ENCODE data around the gene PTPN4. TPM values are rescaled to one million over a fixed set of nuclear protein-coding genes. Genes with fewer than 3 reads are reported as not detected.

PTPN4 gene
- total RNA-seq, 1 experiment from 2014 or later = 46.8 TPM

GRCh38 chr2:119774026-119774425 lies 14.3 kb downstream of the PTPN4 start:
- Histone ChIP-seq H3K27me3 (replicated peaks; ENCODE audit: control insufficient read depth, insufficient read depth, low read length) (no peaks in the 10 kb centered on the region), H3K36me3 (ENCODE audit: control insufficient read depth, insufficient read depth, low read length) (no peaks in the 10 kb centered on the region), H3K4me1 (no peaks in the 10 kb centered on the region), H3K9me3 (no peaks in the 10 kb centered on the region), H3K4me3 (ENCODE audit: low read depth, low read length) (no peak overlapping the region)
- TF ChIP-seq, protein P1, sequence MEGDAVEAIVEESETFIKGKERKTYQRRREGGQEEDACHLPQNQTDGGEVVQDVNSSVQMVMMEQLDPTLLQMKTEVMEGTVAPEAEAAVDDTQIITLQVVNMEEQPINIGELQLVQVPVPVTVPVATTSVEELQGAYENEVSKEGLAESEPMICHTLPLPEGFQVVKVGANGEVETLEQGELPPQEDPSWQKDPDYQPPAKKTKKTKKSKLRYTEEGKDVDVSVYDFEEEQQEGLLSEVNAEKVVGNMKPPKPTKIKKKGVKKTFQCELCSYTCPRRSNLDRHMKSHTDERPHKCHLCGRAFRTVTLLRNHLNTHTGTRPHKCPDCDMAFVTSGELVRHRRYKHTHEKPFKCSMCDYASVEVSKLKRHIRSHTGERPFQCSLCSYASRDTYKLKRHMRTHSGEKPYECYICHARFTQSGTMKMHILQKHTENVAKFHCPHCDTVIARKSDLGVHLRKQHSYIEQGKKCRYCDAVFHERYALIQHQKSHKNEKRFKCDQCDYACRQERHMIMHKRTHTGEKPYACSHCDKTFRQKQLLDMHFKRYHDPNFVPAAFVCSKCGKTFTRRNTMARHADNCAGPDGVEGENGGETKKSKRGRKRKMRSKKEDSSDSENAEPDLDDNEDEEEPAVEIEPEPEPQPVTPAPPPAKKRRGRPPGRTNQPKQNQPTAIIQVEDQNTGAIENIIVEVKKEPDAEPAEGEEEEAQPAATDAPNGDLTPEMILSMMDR (IDR thresholded peaks at IDR 0.05; ENCODE audit: insufficient read depth in 1 of 2, low read depth in 1 of 2, low read length in 1 of 2, severe bottlenecking in 1 of 2, unreplicated experiment in 1 of 2) = no peak
- BruUV-seq (replicated peaks) = no TSS peak
- peaks cover 7% of the 10 kb centered on the region for H3K4me1 Mint-ChIP-seq (ENCODE audit: low read depth, unreplicated experiment)
- H3K27ac Mint-ChIP-seq (ENCODE audit: unreplicated experiment) = no peak overlapping the region
- DNase-seq = no peak
- H3K9me3 Mint-ChIP-seq (ENCODE audit: unreplicated experiment) = no peaks in the 10 kb centered on the region
- ChIA-PET CTCF (interaction anchor here (0.6 kb wide), 1 partner anchor 229 kb away, joined by 4 read pairs; no protein-coding TSS in a partner anchor), POLR2A (no interaction called here)
- H3K27me3 Mint-ChIP-seq (ENCODE audit: insufficient read depth, unreplicated experiment) = no peaks in the 10 kb centered on the region
- no peak overlapping the region for H3K4me3 Mint-ChIP-seq (ENCODE audit: unreplicated experiment)
- intact Hi-C loops (cut with micrococcal nuclease; ENCODE audit: unreplicated experiment) = no loop called here
- H3K36me3 Mint-ChIP-seq (ENCODE audit: insufficient read depth, unreplicated experiment) = peaks cover 6% of the 10 kb centered on the region

DNA sequence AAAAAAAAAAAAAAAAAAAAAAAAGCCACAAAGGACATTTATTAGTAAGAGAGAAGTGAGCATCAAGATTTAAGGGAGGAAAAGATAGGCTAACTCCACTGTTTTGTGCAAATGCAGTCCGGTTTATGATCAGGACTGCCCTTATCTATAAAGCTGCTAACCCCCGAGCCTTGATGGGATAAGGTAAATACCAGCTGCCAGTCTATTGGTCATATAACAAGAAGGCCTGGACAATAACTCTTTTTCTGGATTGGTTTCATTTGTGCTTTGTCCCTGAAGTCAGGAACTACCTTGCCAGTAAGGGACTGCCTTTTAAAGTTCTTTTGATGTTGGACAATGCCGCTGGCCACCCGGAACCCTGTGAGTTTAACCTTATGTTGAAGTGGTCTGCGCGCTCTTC lies 15.4 kb downstream of the PTPN4 start:
- H3K36me3 ChIP-seq (ENCODE audit: control insufficient read depth, insufficient read depth, low read length) = no peaks in the 10 kb centered on the region
- Mint-ChIP-seq H3K4me1 (ENCODE audit: low read depth, unreplicated experiment) (peaks cover 8% of the 10 kb centered on the region), H3K27me3 (ENCODE audit: insufficient read depth, unreplicated experiment) (no peaks in the 10 kb centered on the region), H3K36me3 (ENCODE audit: insufficient read depth, unreplicated experiment) (peaks cover 6% of the 10 kb centered on the region), H3K27ac (ENCODE audit: unreplicated experiment) (no peak overlapping the region), H3K4me3 (ENCODE audit: unreplicated experiment) (no peak overlapping the region), H3K9me3 (ENCODE audit: unreplicated experiment) (no peaks in the 10 kb centered on the region)
- TF ChIP-seq, protein P1 (IDR thresholded peaks at IDR 0.05; ENCODE audit: insufficient read depth in 1 of 2, low read depth in 1 of 2, low read length in 1 of 2, severe bottlenecking in 1 of 2, unreplicated experiment in 1 of 2) = no peak
- H3K27me3 ChIP-seq (replicated peaks; ENCODE audit: control insufficient read depth, insufficient read depth, low read length) = no peaks in the 10 kb centered on the region
- intact Hi-C loops (cut with micrococcal nuclease; ENCODE audit: unreplicated experiment) = no loop called here
- BruUV-seq (replicated peaks) = no TSS peak
- no peak for DNase-seq
- ChIA-PET POLR2A (no interaction called here), CTCF (no interaction called here)
- H3K4me3 ChIP-seq (ENCODE audit: low read depth, low read length) = no peak overlapping the region
- no peaks in the 10 kb centered on the region for H3K4me1 ChIP-seq
- no peaks in the 10 kb centered on the region for H3K9me3 ChIP-seq

DNA sequence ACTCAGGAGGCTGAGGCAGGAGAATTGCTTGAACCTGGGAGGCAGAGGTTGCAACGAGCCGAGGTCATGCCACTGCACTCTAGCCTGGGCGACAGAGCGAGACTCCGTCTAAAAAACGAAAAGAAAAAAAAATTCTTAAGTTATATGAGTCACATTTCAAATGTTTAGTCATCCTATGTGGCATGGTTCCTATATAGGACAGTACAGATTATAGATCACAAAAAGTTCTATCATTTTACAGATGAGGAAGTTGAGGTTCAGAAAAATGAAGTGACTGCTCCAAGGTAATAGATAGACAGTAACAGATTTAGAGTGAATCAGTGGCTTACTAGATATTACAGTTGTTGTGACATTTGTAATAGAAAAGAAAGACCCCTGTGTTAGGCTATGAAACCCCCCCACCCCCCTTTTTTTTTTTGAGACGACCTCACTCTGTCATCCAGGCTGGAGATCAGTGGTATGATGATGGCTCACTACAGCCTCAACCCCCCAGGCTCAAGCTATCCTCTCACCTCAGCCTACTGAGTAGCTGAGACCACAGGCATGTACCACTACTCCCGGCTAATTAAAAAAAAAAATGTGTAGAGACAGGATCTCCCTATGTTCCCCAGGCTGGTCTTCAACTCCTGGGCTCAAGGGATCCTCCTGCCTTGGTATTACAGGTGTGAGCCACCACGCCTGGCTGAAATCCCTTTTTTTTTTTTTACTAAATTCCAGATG lies 22.7 kb downstream of the PTPN4 start:
- no peaks in the 10 kb centered on the region for H3K36me3 Mint-ChIP-seq (ENCODE audit: insufficient read depth, unreplicated experiment)
- no peaks in the 10 kb centered on the region for H3K27me3 Mint-ChIP-seq (ENCODE audit: insufficient read depth, unreplicated experiment)
- H3K9me3 ChIP-seq = no peaks in the 10 kb centered on the region
- no peaks in the 10 kb centered on the region for H3K9me3 Mint-ChIP-seq (ENCODE audit: unreplicated experiment)
- ChIA-PET POLR2A (no interaction called here), CTCF (no interaction called here)
- no peaks in the 10 kb centered on the region for H3K4me1 ChIP-seq
- intact Hi-C loops (cut with micrococcal nuclease; ENCODE audit: unreplicated experiment) = no loop called here
- no peak overlapping the region for H3K4me3 Mint-ChIP-seq (ENCODE audit: unreplicated experiment)
- H3K27me3 ChIP-seq (replicated peaks; ENCODE audit: control insufficient read depth, insufficient read depth, low read length) = no peaks in the 10 kb centered on the region
- H3K4me3 ChIP-seq (ENCODE audit: low read depth, low read length) = no peak overlapping the region
- no peaks in the 10 kb centered on the region for H3K36me3 ChIP-seq (ENCODE audit: control insufficient read depth, insufficient read depth, low read length)
- BruUV-seq (replicated peaks) = no TSS peak
- TF ChIP-seq, protein P1 (IDR thresholded peaks at IDR 0.05; ENCODE audit: insufficient read depth in 1 of 2, low read depth in 1 of 2, low read length in 1 of 2, severe bottlenecking in 1 of 2, unreplicated experiment in 1 of 2) = no peak
- no peak overlapping the region for H3K27ac Mint-ChIP-seq (ENCODE audit: unreplicated experiment)
- no peak for DNase-seq
- H3K4me1 Mint-ChIP-seq (ENCODE audit: low read depth, unreplicated experiment) = peaks cover 7% of the 10 kb centered on the region

Data from Caco-2 (cell line).